NCI-H446 (cell line): ENCODE data around the gene KCNAB1.
"Not testable (repeated sequence)": the region's sequence is repeated elsewhere in the genome, so short reads cannot be mapped to it uniquely, and the experiment has no call there.

Experiments used
- DNase-seq, 2 experiments: peaks; one replicate each; lab custom pipeline; 2025; lab: John Stamatoyannopoulos, UW

Gene KCNAB1

DNA sequence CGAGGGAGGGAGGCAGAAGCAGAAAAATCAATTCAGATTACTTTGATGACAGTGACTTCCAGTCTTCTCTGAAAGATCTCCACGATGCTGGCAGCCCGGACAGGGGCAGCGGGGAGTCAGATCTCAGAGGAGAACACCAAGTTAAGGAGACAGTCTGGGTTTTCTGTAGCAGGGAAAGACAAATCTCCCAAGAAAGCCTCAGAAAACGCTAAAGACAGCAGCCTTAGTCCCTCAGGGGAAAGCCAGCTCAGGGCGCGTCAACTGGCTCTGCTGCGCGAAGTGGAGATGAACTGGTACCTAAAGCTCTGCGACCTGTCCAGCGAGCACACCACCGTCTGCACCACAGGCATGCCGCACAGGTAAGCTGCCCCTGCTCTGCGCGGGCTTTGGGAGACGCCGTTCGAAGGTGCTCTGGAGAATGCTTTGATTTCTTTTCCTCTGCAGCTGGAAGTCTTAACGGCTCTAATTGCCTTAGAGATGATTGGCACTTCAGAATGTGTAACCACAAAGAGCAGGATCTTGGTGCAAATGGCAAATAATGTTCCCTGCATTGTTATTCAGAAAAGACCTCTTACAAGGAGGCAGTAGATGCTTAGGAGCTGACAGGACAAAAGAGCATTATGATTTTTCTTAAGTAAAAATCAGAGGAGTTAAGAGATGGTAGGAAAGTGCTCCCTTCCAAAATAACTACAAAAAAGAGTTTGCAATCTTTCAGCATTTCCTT, at the start of gene KCNAB1:
Gene KCNAB1, plus strand, starts transcription at position 51 of the 724 bp plus-strand sequence.
- no peak for DNase-seq

DNA sequence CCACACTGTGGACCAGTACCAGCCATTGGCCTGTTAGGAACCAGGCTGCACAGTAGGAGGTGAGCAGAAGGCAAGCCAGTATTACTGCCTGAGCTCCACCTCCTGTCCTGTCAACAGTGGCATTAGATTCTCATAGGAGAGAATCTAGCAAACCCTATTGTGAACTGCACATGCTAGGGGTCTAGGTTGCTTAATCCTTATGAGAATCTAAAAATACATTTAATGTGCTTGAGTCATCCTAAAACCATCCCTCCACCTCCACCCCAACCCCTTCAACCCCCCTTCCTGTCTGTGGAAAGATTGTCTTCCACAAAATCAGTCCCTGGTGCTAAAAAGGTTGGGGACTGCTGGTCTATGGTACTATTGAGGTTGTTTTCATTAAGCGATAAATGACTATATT, 49.3 kb upstream of the KCNAB1 start:
- DNase-seq, result no peak

DNA sequence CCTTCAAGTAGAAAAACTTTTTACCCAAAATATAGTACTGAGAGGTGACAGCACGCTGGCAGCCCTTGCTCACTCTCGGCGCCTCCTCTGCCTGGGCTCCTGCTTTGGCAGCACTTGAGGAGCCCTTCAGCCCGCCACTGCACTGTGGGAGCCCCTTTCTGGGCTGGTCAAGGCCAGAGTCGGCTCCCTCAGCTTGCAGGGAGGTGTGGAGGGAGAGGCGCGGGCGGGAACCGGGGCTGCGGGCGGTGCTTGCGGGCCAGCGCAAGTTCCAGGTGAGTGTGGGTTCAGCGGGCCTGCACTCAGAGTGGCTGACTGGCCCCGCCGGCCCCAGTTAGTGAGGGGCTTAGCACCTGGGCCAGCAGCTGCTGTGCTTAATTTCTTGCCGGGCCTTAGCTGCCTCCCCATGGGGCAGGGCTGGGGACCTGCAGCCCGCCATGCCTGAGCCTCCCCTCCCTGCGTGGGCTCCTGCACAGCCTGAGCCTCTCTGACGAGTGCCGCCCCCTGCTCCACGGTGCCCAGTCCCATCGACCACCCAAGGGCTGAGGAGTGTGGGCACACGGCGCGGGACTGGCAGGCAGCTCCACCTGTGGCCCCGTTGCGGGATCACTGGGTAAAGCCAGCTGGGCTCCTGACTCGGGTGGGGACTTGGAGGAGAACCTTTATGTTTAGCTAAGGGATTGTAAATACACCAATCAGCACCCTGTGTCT, 47.3 kb upstream of the KCNAB1 start:
- not testable (repeated sequence) for DNase-seq

DNA sequence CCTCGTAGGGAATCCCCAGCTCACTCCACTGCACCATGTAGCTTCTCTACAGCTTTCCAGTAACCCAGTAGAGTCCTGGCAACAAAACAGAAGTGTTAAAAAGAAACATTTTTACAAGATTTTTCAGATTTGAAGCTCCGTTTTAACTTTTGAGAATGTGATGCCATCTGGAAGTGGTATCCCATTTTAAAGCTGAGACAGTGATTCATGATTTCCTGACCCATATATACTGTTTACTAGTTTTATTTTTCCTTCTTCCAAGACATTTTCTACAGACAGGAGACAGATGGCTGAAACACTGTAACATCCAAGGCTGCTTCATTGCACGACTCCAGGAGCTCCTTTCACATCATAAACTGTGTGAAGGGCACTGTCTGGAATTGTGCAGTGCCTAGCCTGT, 30.3 kb upstream of the KCNAB1 start:
- no peak for DNase-seq

DNA sequence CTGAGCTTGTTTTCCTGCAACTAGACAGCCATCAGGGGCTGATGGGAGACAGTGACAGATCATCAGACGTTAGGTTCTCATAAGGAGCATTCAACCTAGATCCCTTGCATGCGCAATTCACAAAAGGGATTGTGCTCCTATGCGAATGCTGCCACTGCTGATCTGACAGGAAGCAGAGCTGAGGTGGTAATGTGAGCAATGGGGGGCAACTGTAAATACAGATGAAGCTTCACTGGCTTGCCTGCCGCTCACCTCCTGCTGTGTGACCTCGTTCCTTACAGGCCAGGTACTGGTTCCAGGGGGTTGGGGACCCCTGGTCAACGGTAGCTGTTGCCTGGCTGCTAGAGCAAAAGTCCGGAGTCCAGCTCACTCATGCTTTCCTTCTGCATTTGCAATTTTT, 26.4 kb upstream of the KCNAB1 start:
- DNase-seq, result no peak

DNA sequence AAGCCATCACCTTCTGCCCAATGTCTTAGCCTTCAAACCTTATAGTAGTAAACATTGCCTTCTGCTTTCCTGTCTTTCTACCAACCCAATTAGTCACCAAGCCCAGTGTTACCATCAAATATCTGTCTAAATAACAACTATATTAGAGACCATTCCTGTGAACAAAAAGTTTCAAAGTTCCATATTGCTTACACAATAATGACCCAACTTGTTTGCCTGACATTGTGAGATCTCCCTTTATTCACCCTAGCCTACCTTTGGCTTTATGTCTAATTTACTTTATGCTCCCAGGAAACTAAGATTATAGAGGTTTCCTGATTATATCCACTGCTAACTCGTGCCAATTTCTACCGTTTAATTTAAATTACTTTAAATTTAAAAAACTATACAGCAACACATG, 26.0 kb upstream of the KCNAB1 start:
- no peak for DNase-seq

DNA sequence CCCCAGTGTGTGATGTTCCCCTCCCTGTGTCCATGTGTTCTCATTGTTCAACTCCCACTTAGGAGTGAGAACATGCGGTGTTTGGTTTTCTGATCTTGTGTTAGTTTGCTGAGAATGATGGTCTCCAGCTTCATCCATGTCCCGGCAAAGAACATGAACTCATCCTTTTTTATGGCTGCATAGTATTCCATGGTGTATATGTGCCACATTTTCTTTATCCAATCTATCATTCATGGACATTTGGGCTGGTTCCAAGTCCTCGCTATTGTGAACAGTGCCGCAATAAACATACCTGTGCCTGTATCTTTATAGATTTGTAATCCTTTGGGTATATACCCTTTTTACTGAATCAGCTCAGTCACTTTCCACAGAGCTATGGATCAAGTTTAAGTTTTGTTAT, 24.7 kb upstream of the KCNAB1 start:
- DNase-seq, result not testable (repeated sequence)

DNA sequence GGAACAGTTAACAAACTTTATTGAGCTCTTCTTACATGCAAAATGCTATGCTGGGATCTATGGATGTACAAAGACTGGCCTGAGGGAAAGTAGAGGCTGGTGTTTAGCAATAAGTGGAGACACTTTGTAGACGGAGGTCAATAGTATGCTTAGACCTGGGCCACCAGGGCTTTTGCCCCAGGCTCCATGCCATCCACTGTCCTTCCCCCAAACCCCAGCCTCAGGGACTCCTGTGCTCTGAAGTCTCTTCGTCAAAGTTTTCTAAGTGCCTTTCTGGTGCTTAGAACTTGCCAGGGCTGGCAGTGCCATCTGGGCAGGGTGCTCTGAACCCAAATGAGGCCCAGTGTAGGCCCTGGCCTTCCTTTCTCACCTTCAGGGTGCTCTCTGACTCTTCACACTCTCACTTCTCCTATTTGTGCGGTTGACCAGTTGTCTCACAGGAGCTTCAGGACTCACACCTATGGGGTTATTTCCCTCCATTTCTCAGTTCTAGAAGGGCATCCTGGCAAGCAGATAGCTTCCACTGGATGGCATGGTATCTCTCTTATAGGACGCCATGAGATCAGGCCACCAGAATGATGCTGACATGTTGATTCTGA, 21.8 kb upstream of the KCNAB1 start:
- no peak for DNase-seq

DNA sequence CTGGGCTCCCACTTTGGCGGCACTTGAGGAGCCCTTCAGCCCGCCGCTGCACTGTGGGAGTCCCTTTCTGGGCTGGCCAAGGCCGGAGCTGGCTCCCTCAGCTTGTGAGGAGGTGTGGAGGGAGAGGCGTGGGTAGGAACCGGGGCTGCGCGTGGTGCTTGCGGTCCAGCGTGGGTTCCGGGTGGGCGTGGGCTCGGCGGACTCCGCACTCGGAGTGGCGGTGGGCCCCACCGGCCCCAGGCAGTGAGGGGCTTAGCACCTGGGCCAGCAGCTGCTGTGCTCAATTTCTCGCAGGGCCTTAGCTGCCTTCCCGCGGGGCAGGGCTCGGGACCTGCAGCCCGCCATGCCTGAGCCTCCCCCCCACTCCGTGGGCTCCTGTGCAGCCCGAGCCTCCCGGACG, 21.0 kb upstream of the KCNAB1 start:
- not testable (repeated sequence) for DNase-seq

DNA sequence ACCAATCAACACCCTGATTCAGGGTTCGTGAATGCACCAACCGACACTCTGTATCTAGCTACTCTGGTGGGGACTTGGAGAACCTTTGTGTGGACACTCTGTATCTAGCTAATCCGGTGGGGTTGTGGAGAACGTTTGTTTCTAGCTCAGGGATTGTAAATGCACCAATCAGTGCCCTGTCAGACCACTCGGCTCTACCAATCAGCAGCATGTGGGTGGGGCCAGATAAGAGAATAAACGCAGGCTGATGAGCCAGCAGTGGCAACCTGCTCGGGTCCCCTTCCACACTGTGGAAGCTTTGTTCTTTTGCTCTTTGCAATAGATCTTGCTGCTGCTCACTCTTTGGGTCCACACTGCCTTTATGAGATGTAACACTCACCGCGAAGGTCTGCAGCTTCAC, 20.4 kb upstream of the KCNAB1 start:
- DNase-seq, result not testable (repeated sequence)

DNA sequence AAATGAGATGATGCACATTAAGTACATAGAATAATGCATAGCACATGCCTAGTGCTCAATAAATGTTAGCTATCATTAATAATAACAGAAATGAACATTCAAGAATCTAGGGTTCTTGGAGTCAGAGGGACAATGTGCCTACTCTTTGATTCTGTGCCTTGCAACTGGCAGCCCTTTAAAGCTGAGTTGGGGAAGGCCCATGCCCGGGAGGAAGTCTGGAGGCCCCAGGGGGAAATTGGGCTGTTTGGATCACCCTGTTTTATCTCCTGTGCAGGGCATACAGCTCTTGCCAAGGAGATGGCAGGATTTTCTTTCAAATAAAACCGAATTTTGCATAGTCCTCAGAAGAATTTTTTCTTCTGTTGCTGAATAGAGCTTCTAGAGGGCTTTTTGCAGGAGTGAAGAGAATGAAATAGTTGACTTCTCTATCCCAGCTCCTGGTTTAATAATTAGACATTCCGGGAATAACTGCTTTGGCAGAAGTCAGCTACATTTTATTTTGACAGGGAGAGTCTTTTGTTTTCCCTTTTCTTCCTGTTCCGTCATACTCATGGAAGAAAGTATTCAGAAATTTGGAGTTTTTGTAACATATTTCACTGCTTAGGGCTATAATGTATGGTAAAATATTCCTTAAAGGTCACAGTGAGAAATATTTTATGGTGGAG, 18.0 kb upstream of the KCNAB1 start:
- no peak for DNase-seq

DNA sequence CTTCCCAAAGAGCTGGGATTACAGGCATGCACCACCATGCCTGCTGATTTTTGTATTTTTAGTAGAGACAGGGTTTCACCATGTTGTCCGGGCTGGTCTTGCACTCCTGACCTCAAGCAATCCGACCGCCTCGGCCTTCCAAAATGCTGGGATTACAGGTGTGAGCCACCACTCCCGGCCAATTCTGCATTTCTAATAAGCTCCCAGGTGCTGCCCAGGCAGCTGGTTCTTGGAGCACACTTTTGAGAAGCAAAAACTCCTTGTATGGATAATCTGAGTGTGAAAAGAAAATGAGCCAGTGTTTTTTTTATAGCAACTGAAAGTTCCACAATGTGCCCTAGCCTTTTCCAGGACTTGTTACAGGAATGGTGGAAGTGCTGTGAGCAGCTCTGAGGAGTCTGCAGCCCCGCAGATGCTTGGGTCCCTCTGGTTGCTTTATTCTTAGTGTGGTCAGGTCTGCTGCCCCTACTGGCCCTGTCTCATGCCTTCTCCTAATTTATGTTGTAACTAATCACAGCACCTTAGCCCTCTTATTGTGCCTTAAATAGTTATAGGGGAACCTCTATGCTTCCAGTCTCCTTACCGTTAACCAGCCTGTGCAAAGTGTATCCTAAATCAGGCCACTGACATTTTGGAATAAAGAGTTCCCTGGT, 13.5 kb upstream of the KCNAB1 start:
- DNase-seq, result no peak

DNA sequence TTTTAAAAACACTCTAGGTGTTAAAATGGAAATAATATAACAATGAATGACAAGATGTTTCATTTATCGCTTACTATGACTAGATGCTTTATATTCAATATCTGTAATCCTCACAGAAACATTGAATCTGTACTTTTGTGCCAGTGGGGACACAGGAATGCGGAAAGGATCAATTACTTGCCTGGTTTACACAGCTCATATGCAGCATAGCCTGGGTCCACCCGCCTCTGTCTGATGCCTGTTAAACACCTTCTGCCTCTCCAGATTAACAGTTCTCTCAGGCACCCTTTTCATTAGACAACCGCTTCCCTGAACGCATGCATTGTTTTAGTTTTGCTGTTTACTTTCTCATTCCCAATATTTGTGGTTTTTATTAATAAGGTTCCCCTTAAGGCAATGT, 12.9 kb upstream of the KCNAB1 start:
- DNase-seq, result no peak

DNA sequence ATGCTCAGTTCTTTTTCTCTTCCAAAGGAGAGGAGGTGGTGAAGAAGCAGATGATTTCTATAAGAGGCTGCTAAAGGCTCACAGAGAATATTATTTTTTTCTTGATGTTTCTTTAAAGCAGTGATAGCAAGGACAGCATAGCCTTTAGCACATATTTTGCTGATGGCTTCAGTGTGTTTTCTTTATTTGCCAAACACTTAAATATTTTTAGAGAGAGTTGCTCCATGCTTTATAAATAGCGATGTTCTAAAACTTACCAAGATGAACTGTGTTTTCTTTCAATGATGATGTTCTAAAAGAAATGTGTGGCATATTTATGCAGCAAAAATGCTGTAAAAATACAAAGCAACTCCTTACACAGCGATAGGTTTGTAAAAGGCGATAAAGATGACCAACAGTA, 11.8 kb upstream of the KCNAB1 start:
- DNase-seq, result no peak

DNA sequence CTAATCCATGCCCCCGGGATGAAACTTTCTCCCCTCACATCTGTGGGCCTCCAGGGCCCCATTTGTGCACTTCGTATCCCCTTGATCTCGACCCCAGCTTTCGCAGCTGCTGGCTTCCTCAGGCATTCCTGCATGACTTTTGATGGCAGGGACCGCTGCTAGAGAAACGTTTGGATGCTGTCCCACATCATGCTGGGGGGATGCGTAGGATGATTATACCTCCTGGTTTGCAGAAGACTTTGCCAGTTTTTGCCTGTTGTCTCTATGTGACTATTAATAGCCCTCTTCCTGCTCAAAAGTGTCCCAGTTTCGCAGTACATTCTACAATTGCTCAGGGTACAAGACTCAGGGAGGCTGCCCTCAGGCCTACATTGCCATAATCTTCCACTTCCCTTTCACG, 10.4 kb upstream of the KCNAB1 start:
- DNase-seq, result peak in 1 of 2 experiments; percentile 24

DNA sequence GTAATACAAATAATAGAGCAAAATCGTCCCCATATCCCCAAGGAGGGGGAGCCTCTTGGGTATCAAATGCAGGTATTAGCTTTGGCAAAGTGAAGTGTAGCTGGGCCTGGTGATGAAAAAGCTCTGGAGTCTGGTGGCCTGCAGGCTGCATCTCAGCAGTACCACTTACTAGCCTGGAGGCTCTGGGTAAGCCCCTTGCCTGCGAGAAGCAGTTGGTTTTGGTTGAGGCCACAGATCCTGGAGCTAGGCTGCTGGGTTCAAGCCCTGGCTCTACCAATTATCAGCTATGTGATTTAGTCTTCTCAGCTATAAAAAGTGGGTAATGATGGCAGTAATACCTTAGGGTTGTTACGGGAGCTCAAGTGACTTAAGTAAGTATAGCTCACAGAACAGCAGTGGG, 6.1 kb downstream of the KCNAB1 start:
- DNase-seq, result no peak

DNA sequence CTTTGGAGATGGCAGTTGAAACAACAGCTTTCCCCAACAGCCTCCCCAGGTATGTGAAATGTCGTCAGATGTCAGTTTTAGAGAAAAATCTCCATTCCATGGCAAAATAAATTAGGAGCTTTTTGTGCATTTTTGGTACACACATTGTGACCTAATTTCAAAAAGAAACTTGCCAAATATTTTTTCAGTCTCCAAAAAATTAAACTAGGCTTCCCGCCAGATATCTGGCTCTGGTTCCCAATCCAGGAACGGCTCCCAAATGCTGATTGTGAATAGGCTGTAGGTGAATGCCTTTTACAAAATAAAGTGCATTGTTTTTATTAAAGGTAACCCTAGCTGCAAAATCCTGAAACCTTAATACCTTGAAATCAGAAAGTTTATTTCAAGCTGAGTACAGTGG, 10.9 kb downstream of the KCNAB1 start:
- peak in 1 of 2 experiments; percentile 20 for DNase-seq

DNA sequence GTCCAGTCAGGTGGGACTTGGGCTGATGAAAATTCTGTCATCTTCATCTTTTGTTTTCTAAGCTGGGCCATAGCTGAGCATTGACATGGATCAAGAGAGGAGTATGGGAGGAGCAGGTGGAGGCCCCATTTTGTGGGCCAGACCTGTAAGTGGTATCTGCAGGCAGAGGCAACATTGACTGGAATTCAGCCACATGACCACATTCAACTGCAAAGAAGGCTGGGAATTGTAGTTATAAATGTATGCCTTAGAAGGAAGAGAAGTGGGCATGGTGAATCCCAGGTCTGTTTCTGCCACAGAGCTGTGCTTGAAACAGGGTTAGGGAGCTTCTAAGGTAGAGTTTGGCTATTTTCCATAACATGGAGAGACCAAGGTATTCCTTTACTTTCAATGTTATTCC, 11.4 kb downstream of the KCNAB1 start:
- DNase-seq, result no peak

DNA sequence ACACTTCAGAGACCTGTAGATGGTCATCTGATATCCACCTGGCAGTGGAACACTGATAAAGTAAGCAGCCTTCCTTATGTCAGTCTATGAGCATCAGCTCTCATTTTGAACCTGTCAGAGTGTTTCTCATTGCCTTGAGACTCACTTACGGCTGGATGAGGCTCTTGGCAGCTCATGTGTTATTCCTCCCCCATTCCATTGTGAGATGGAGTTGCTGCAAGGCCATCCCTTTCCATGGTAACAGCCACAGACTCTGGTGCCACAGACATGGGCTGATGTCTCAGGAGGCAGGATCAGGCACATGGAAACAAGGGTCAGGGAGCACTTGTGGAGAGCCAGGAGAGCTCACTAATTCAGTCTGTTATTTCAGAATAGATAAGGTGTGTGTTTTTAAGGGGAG, 11.9 kb downstream of the KCNAB1 start:
- DNase-seq, result no peak

DNA sequence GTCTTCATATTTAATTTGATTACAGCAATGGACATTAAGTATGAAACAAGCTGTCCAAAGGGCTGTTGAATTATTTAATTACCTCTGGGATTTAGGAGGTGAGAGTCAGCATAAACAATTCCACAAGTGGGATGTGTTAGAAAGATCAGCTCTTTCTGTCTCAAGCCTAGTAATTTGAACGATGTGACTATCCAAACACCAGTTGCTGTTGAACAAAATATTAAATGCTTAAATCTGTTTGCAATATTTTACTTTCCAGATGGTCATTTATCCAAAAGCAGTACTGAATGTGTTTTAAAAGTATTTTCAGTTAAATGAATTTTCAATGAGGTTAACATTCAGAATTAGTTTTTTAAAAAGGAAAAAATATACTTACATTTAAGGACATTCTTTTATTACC, 12.7 kb downstream of the KCNAB1 start:
- DNase-seq, result no peak

DNA sequence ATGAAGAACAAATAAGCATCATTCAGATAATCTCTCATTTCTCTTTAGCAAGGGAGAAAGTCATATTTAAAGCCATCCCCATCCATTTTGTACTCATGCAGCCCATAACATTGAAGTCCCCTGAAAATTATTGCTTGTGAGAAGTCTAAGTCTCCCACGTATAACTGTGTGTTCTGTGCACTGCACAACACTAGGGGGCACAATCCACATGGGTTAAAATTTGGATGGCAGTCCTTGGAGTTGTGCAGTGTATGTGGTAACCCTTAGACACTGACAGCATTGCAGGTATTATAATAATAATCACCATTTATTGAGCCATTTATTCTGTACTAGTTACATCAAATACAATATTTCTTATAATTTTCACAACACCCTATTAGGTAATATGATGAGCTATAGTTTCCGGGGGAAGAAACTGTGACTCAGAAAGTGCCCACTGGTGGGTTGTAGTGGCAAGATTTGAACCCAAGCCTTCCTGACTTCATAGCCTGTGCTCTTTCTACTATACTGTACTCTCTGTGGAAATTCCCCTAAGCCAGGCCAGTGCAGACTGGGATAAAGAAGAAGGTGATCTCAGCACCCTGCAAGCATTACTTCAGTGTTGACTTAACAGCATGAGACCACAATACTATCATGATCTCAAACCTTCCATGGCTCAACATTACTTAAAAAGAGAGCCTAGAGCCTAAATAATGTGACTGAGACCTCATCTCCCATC, 15.7 kb downstream of the KCNAB1 start:
- no peak for DNase-seq

DNA sequence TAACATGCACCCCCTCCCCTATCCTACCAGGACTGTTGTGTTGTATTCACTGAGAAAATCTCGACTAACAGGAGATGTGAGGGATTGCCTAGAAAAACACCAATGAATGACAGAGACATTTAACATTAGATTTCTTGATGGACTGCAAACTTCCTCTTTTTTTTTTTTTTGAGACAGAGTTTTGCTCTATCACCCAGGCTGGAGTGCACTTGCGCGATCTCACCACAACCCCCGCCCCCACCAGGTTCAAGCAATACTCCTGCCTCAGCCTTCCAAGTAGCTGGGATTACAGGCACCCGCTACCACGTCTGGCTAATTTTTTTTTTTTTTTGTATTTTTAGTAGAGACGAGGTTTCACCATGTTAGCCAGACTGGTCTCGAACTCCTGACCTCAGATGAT, 17.0 kb downstream of the KCNAB1 start:
- DNase-seq, result not testable (repeated sequence)
